ENCODE results near the gene OR3A3. TPM values are rescaled to one million over a fixed set of nuclear protein-coding genes. Genes with fewer than 3 reads are reported as not detected.

The OR3A3 gene
- total and polyA plus RNA-seq, 10 of the 15 experiments (the other 5 are each of a cell fraction or from before 2014, with no cell fraction given), result 0.07 TPM; not detected in 9

- TF ChIP-seq, protein P1, sequence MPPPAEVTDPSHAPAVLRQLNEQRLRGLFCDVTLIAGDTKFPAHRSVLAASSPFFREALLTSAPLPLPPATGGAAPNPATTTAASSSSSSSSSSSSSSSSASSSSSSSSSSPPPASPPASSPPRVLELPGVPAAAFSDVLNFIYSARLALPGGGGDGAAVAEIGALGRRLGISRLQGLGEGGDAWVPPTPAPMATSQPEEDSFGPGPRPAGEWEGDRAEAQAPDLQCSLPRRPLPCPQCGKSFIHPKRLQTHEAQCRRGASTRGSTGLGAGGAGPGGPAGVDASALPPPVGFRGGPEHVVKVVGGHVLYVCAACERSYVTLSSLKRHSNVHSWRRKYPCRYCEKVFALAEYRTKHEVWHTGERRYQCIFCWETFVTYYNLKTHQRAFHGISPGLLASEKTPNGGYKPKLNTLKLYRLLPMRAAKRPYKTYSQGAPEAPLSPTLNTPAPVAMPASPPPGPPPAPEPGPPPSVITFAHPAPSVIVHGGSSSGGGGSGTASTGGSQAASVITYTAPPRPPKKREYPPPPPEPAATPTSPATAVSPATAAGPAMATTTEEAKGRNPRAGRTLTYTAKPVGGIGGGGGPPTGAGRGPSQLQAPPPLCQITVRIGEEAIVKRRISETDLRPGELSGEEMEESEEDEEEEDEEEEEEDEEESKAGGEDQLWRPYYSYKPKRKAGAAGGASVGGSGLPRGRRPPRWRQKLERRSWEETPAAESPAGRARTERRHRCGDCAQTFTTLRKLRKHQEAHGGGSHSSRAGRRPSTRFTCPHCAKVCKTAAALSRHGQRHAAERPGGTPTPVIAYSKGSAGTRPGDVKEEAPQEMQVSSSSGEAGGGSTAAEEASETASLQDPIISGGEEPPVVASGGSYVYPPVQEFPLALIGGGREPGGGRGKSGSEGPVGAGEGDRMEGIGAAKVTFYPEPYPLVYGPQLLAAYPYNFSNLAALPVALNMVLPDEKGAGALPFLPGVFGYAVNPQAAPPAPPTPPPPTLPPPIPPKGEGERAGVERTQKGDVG (CRISPR knock-in tag; IDR thresholded peaks at IDR 0.05), result no peak
These were observed 29.3 kb downstream of the OR3A3 start (continued) for GRCh38 chr17:3440451-3440850.

GRCh38 chr17:3447625-3448024 is 36.5 kb downstream of the OR3A3 start:
- Histone ChIP-seq H3K4me2 (ENCODE audit: control insufficient read depth, insufficient read depth) (no peak overlapping the region), H3K79me2 (ENCODE audit: control insufficient read depth, insufficient read depth, low read length) (no peaks in the 10 kb centered on the region), H3K27me3 (replicated peaks in 1 of 2; ENCODE audit: control insufficient read depth in 2 of 2, insufficient read depth in 2 of 2, low read length in 1 of 2) (no peaks in the 10 kb centered on the region), H3K27ac (ENCODE audit: control insufficient read depth, insufficient read depth) (no peak overlapping the region), H3K9me3 (replicated peaks; ENCODE audit: control insufficient read depth, insufficient read depth, low read length) (no peaks in the 10 kb centered on the region), H3K4me1 (ENCODE audit: control insufficient read depth, insufficient read depth, low read length) (no peaks in the 10 kb centered on the region), H2AFZ (ENCODE audit: control insufficient read depth, low read depth, low read length) (no peak overlapping the region), H3K36me3 (ENCODE audit: control insufficient read depth in 2 of 2, insufficient read depth in 2 of 2, low read length in 1 of 2) (no peaks in the 10 kb centered on the region), H3K4me3 (no peak overlapping the region), H3K9ac (ENCODE audit: control insufficient read depth, insufficient read depth, low read length) (no peak overlapping the region), H4K20me1 (ENCODE audit: control insufficient read depth, insufficient read depth) (no peaks in the 10 kb centered on the region)
- DNase-seq (ENCODE audit: low read depth, low spot score), result no peak
- intact Hi-C loops (cut with micrococcal nuclease; ENCODE audit: unreplicated experiment), result no loop called here
- ChIA-PET RAD21 (ENCODE audit: unreplicated experiment) (no interaction called here), POLR2A (no interaction called here), SMC1A (ENCODE audit: uncharacterized antibody, unreplicated experiment) (no interaction called here), CTCF (no interaction called here)
- TF ChIP-seq, protein P2, sequence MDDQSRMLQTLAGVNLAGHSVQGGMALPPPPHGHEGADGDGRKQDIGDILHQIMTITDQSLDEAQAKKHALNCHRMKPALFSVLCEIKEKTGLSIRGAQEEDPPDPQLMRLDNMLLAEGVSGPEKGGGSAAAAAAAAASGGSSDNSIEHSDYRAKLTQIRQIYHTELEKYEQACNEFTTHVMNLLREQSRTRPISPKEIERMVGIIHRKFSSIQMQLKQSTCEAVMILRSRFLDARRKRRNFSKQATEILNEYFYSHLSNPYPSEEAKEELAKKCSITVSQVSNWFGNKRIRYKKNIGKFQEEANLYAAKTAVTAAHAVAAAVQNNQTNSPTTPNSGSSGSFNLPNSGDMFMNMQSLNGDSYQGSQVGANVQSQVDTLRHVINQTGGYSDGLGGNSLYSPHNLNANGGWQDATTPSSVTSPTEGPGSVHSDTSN (IDR thresholded peaks at IDR 0.05; ENCODE audit: insufficient replicate concordance, low read depth, low read length), result no peak
- TF ChIP-seq BCL3 (IDR thresholded peaks at IDR 0.05; ENCODE audit: borderline replicate concordance, insufficient read depth, low read depth, low read length, poor library complexity, severe bottlenecking) (no peak), RAD21 (IDR thresholded peaks at IDR 0.05; ENCODE audit: insufficient read depth, low read depth, low read length) (peak; percentile 46)
- TF ChIP-seq, protein P3, sequence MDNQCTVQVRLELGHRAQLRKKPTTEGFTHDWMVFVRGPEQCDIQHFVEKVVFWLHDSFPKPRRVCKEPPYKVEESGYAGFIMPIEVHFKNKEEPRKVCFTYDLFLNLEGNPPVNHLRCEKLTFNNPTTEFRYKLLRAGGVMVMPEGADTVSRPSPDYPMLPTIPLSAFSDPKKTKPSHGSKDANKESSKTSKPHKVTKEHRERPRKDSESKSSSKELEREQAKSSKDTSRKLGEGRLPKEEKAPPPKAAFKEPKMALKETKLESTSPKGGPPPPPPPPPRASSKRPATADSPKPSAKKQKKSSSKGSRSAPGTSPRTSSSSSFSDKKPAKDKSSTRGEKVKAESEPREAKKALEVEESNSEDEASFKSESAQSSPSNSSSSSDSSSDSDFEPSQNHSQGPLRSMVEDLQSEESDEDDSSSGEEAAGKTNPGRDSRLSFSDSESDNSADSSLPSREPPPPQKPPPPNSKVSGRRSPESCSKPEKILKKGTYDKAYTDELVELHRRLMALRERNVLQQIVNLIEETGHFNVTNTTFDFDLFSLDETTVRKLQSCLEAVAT (IDR thresholded peaks at IDR 0.05), result no peak
- TF ChIP-seq, protein P4, sequence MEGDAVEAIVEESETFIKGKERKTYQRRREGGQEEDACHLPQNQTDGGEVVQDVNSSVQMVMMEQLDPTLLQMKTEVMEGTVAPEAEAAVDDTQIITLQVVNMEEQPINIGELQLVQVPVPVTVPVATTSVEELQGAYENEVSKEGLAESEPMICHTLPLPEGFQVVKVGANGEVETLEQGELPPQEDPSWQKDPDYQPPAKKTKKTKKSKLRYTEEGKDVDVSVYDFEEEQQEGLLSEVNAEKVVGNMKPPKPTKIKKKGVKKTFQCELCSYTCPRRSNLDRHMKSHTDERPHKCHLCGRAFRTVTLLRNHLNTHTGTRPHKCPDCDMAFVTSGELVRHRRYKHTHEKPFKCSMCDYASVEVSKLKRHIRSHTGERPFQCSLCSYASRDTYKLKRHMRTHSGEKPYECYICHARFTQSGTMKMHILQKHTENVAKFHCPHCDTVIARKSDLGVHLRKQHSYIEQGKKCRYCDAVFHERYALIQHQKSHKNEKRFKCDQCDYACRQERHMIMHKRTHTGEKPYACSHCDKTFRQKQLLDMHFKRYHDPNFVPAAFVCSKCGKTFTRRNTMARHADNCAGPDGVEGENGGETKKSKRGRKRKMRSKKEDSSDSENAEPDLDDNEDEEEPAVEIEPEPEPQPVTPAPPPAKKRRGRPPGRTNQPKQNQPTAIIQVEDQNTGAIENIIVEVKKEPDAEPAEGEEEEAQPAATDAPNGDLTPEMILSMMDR (IDR thresholded peaks at IDR 0.05 in 2 of 3, conservative IDR thresholded peaks at IDR 0.05 in 1 of 3; ENCODE audit: control insufficient read depth in 2 of 3, extremely low read depth in 1 of 3, insufficient read depth in 1 of 3, low read depth in 3 of 3, low read length in 3 of 3), result peak; percentile 21 to 41 (median 28); a peak in 3 of 6 replicates
- peak; percentile 55; the same call in 2 of the 3 replicates for ATAC-seq
- FAIRE-seq, result peak; percentile 69
- 12% methylated on average over 2 of the region's 2 CpGs for WGBS (ENCODE audit: insufficient coverage, insufficient replicate concordance, low lambda C conversion rate, missing lambda C conversion rate)
- in situ Hi-C loops (cut with MboI), result no loop called here
- no TSS peak for BruUV-seq (replicated peaks)
